ENCODE measurements around the gene PUDP.
"Not testable (repeated sequence)": the region's sequence is repeated elsewhere in the genome, so short reads cannot be mapped to it uniquely, and the experiment has no call there.

The PUDP gene

DNA sequence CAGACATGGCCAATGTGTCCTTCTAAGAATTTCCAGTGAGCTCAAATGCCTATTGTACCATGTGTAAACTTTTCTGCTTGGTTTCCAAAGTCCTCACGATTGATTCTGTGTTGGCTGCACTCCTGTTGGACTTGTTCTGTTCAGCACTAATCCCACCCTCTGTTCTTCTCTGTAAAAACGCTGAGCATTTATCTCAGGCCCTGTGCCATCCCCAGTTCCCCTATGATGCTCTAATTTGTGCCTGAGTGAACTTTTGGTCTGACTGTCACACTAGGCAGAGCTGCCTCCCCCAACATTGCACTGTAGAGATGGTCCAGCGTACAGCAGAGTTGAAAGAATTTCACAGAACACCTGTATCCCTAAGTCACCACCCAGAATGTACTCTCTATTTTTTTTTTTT lies 76.6 kb downstream of the PUDP start:
- no peak for DNase-seq

GRCh38 chrX:7069556-7069955 lies 78.4 kb downstream of the PUDP start:
- DNase-seq, result no peak

GRCh38 chrX:7068939-7069367 lies 79.0 kb downstream of the PUDP start:
- no peak for DNase-seq

- DNase-seq, result no peak
These were observed 80.7 kb downstream of the PUDP start for GRCh38 chrX:7067256-7067655.

- DNase-seq, result no peak
These were observed 82.5 kb downstream of the PUDP start for GRCh38 chrX:7065473-7065872.

- DNase-seq, result no peak
These were observed 85.0 kb downstream of the PUDP start for GRCh38 chrX:7062903-7063302.

DNA sequence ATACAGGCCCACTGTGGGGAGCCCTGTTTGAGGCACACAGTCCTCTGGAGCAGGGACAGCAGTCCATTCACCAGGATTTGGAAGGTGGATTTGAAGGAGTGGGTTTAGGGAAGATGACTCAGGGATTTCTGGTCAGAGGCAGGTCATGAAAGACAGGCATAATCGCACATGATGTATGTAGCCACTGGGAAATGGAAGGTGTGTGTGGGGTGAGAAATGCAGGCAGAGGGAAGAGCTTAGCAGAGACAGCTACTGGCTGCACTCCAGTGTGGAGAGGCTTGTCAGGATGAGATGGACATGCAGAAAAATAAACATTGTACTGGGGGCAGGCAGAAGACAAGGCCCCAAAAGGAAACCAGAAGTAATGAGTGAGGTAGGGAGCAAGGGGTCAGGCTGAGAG lies 85.7 kb downstream of the PUDP start:
- DNase-seq, result no peak

GRCh38 chrX:7061429-7061828 lies 86.5 kb downstream of the PUDP start:
- no peak for DNase-seq

DNA sequence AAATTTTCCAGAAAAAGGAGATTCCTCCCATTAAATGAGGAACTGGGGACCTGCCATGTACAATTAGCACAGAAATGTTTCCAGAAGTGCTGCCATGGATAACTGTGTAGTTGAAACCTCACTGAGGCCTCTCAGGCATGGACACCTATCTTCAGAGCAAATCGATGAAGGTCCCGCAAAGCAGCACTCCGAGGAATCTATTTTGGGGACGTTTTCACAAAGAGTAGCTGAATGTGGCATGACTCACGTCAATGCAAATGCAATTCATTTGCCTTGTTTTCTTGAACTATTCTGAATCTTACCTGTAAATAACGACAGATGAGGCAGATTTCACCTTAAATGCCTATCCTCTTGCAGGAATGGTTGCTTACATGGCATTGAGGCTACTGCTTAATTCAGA lies 87.5 kb downstream of the PUDP start:
- DNase-seq, result no peak

- DNase-seq, result no peak
These were observed 88.1 kb downstream of the PUDP start for GRCh38 chrX:7059859-7060258.

DNA sequence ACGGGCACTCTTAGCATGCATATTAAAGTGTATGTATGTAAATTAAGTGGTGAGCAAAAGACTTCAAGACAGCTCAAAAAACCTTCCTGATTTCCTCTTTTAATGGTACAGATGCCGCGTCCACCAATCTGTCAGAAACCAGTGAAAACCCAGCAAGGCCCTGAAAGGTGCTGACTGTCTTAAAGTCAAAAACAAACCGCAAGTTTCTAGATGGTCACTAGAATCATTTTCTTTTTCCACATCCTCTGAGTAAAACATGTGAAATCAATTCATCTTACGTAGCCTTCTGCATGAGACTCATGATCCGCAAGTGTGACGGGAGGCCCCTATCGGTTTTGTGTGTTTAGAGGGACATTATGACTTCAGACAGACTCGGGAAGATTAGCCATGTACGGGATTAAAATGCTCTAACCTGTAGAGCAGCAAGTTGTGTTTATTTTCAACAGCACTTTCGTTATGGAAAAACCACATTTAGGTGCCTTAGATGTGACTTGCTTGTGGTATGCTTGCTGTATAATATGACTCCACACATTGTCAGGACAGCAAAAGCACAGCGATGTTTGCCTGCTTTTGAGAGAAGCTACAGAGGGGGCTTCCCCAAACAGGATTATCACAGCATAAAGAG lies 88.6 kb downstream of the PUDP start:
- no peak for DNase-seq

GRCh38 chrX:7055386-7056137 lies 92.4 kb downstream of the PUDP start:
- no peak for DNase-seq

DNA sequence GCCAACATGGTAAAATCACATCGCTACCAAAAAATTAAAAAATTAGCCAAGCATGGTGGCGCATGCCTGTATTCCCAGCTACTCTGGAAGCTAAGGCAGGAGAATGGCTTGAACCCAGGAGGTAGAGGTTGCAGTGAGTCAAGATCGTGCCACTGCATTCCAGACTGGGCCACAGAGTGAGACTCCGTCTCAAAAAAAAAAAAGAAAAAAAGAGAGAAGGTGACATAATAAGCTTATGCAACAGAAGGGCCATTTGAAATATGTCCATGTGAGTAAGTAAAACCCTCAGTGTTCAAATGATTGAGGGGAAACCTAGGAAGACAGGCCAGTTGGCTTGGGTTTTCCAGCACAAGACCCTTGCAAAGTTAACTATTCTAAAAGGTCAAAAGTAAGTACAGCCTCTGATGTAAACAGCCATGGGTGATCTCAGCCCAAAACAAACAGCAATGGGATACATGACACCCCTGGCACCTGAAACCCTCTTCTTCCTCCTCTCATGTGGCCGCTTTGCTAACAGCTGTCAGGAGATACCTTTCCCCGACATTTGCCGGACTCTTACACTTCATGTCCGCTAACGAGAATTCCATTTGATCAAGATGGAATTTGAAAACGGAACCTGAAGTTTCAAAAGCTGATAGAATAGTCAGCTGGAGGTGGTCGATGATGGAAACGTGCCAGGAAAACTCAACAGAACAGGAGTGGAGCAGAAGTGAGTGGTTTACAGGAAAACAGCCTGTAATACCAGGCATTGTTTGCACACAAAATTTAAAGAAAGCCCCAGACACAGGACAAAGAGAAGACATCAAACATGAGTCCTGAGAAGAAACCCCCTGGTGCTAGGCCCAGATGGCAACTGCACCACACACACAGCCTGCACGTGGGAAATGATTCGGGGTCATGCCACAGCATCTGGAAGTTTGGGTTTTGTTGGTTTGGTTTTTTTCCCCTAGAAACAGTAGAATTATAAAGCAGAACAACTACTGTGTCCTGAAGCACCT lies 93.4 kb downstream of the PUDP start:
- DNase-seq, result peak in 1 of 2 experiments; percentile 32

DNA sequence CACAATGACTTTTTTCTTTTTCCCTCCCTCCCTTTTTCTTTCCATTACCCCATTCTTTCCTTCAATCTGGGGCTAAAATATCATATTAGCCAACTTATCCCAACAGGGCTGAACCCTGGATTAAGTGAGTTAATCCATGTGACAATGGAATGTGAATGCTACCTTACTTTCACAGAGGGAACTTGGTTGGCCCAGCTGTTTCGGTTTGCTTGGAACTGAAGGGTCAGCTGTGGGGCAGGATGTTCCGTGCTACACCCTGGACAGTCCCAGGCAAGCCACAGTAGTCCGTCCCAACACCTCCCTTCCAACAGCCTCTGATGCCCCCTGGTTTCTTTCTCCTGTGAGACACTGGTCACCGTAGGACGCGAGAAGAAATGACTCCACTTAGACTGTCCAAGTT lies 95.4 kb downstream of the PUDP start:
- no peak for DNase-seq

DNA sequence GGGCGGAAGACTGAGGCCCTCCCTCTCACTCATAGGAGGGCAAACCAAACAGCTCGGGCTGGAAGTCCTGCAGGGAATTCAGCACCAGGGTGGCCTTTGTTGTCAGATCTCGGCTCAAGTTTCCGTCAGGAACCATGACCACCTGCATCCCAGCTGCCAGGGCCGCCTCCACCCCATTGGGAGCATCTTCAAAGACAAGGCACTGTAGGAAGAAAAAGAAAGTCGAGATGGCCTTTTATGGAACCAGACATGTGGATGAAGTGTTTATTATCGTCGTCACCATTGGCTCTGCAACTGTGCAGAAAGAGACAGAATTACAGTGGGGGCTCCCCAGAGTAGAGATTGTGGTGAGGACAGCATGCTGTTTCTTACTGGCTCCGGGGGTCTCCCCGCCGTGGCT lies 97.7 kb downstream of the PUDP start:
- no peak for DNase-seq

GRCh38 chrX:7047951-7048350 lies 100.0 kb downstream of the PUDP start:
- no peak for DNase-seq

DNA sequence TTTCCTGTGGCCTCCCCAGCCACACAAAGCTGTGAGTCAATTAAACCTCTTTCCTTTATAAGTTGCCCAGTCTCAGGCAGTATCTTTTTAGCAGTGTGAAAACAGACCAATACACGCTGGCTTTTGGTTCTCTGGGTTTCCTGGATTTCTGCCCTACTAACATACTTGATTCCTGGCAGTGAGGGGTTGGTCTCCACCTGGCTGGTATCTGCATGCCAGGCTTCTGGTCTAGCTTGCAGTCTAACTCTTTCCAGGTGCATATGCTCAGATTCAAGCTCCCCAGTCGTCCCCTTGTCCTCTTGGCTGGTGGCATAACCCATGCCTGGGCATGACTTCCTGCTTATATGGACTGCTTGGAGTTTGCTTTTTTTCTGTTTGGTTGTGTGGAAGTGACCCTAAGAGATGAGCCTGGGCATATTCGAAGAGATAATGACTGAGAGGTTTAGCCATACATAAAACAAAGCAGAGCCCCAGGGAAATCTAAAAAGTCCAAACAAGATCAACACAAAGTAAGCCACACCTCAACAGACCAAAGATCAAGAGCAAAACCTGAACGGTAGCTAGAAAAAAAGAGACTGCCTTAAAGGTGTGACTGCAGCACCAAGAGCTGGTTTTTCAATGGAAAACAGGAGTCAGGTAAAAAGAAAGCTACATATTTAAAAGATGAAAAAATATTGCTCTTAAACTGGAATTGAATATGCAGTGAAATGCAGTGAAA lies 102.6 kb downstream of the PUDP start:
- no peak for DNase-seq

DNA sequence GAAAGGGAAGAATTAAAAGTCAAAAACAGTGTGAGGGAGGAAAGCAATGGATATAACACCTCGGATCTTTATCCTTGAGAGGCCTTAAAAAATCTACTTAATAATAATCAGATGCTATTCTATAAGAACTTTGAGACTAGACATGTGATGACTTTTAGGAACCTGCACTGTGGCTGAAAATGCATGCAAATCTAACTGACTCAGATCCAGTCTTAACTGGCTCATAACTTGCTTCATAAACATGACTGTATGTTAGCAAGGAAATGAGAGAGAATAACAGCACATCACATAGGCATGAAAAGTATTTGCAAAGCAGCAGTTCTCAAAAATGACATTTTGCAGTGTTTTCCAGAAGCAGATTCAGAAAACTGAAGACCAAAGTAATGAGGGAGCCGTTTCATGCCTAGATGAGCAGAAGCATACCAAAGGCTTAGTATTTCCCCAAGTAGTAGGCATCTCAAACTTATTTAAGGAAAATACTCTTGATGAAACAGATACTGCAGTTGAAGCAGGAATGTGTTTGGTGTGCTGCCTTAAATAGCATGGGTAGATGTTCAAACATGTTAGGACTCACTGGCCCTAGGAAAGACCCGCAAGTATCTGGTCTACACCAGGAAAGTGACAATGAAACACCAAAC lies 104.0 kb downstream of the PUDP start:
- not testable (repeated sequence) for DNase-seq

- no peak for DNase-seq
These were observed 119.7 kb downstream of the PUDP start for GRCh38 chrX:7028246-7028645.

GRCh38 chrX:7027071-7027470 lies 120.9 kb downstream of the PUDP start:
- DNase-seq, result peak; percentile 2 to 30

DNA sequence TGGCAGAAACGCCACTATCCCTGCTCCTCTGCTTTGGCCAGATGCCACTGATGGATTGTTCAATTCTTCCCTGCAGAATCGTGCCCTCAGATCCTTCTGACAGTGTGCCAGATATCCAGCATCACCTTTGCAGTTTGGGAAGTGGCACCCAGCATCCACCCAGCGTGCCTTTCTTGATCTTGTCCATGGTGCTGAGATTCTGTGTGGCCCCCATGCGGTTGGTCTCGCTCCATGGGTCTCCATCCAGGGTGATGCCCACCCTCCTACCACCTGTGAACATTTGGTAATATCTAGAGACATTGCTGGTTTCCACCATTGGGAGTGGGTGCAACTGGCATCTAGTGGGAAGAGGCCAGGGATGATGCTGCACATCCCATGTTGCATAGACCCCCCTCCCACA lies 121.6 kb downstream of the PUDP start:
- DNase-seq, result not testable (repeated sequence)

- DNase-seq, result no peak
These were observed 122.5 kb downstream of the PUDP start for GRCh38 chrX:7025471-7025870.
